ENCODE data around the gene KDM6A.
"Not testable (repeated sequence)": the region's sequence is repeated elsewhere in the genome, so short reads cannot be mapped to it uniquely, and the experiment has no call there.

The KDM6A gene

GRCh38 chrX:44931441-44931973 is 58.5 kb downstream of the KDM6A start:
- no peak for DNase-seq (ENCODE audit: low spot score)

- no peak for DNase-seq (ENCODE audit: low spot score)
Observed at GRCh38 chrX:44935172-44935571, 62.2 kb downstream of the KDM6A start.

GRCh38 chrX:44935640-44936039 is 62.7 kb downstream of the KDM6A start:
- no peak for DNase-seq (ENCODE audit: low spot score)

GRCh38 chrX:44937606-44938005 is 64.6 kb downstream of the KDM6A start:
- peak; percentile 16 for DNase-seq (ENCODE audit: low spot score)

- no peak for DNase-seq (ENCODE audit: low spot score)
Observed at GRCh38 chrX:44938111-44938510, 65.1 kb downstream of the KDM6A start.

- DNase-seq (ENCODE audit: low spot score) = not testable (repeated sequence)
Observed at GRCh38 chrX:44940541-44940940, 67.6 kb downstream of the KDM6A start.

- DNase-seq (ENCODE audit: low spot score) = no peak
Observed at GRCh38 chrX:44943007-44943406, 70.0 kb downstream of the KDM6A start.

- no peak for DNase-seq (ENCODE audit: low spot score)
Observed at GRCh38 chrX:44944894-44945293, 71.9 kb downstream of the KDM6A start.

GRCh38 chrX:44945736-44946135 is 72.7 kb downstream of the KDM6A start:
- DNase-seq (ENCODE audit: low spot score) = no peak

- DNase-seq (ENCODE audit: low spot score) = no peak
Observed at GRCh38 chrX:44946771-44947170, 73.8 kb downstream of the KDM6A start.

- no peak for DNase-seq (ENCODE audit: low spot score)
Observed at GRCh38 chrX:44947995-44948394, 75.0 kb downstream of the KDM6A start.

GRCh38 chrX:44948406-44948805 is 75.4 kb downstream of the KDM6A start:
- no peak for DNase-seq (ENCODE audit: low spot score)

GRCh38 chrX:44949125-44949524 is 76.1 kb downstream of the KDM6A start:
- DNase-seq (ENCODE audit: low spot score) = no peak

- DNase-seq (ENCODE audit: low spot score) = not testable (repeated sequence)
Observed at GRCh38 chrX:44950471-44951366, 77.7 kb downstream of the KDM6A start.

GRCh38 chrX:44951572-44952067 is 78.6 kb downstream of the KDM6A start:
- no peak for DNase-seq (ENCODE audit: low spot score)

- no peak for DNase-seq (ENCODE audit: low spot score)
Observed at GRCh38 chrX:44952329-44953027, 79.5 kb downstream of the KDM6A start.

- no peak for DNase-seq (ENCODE audit: low spot score)
Observed at GRCh38 chrX:44953734-44954502, 80.9 kb downstream of the KDM6A start.

- DNase-seq (ENCODE audit: low spot score) = no peak
Observed at GRCh38 chrX:44954562-44954961, 81.6 kb downstream of the KDM6A start.

- DNase-seq (ENCODE audit: low spot score) = no peak
Observed at GRCh38 chrX:44957848-44958247, 84.9 kb downstream of the KDM6A start.

- DNase-seq (ENCODE audit: low spot score) = no peak
Observed at GRCh38 chrX:44958480-44958879, 85.5 kb downstream of the KDM6A start.

- DNase-seq (ENCODE audit: low spot score) = no peak
Observed at GRCh38 chrX:44961817-44962607, 89.0 kb downstream of the KDM6A start.
